ENCODE results near the gene RBM15.
A peak's percentile ranks its signal among the peaks of the same experiment; 100 is the strongest.

The RBM15 gene

GRCh38 chr1:110355321-110355720, 16.1 kb downstream of the RBM15 start:
- no peak for DNase-seq

DNA sequence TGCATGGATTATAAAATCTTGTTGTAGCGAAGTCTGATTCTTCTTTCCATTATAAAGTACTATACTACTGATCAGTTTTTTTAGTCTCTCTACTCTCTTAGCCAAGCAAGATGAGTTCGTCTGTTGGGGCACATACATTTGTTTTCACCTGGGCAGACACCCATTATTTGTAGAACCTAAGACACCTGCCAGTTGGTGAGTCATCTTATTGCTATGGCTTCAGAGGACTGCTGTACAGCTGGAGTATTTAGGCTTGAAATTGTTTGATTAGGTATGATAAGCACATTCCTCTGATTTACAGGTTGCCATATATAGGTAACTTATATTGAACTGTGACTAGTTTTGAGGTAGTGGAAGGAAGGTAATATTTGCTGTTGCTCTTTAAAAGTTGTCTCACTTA, 17.2 kb downstream of the RBM15 start:
- DNase-seq: no peak

DNA sequence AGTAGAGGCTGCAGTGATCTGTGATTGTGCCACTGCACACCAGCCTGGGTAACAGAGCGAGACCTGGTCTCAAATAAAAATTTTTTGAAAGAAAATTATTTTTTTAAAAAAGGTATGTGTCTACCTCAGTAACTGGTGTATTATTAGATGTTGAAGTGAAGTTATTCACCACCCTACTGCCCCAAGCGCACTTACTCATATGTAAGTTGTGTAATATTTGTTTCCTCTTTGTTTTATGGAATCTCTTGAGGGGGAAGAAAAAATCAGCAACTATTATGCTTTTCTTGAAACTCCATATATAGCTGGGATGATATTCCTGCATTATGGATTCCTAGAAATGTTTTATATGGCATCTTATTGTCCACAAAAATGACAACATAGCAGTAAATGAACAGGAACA, 21.3 kb downstream of the RBM15 start:
- DNase-seq: peak; percentile 21

GRCh38 chr1:110361856-110362255, 22.7 kb downstream of the RBM15 start:
- no peak for DNase-seq

DNA sequence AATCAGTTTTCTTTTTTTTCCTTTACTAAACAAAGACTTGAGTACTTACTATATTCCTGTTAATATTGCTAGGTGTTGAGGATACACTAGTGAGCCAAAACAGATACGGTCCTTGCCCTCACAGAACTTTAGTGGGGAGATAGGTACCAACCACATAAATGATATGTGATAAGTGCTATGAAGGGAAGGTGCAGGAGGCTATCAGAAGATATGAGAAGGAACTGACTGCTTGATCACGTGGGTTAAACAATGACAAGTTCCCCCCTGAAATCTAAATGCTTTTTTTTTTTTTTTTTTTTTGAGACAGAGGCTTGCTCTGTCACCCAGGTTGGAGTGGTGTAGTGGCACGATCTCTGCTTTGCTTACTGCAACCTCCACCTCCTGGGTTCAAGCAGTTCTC, 25.0 kb downstream of the RBM15 start:
- no peak for DNase-seq

GRCh38 chr1:110370827-110371226, 31.6 kb downstream of the RBM15 start:
- no peak for DNase-seq

- DNase-seq: no peak
Observed at GRCh38 chr1:110375490-110375889, 36.3 kb downstream of the RBM15 start.

DNA sequence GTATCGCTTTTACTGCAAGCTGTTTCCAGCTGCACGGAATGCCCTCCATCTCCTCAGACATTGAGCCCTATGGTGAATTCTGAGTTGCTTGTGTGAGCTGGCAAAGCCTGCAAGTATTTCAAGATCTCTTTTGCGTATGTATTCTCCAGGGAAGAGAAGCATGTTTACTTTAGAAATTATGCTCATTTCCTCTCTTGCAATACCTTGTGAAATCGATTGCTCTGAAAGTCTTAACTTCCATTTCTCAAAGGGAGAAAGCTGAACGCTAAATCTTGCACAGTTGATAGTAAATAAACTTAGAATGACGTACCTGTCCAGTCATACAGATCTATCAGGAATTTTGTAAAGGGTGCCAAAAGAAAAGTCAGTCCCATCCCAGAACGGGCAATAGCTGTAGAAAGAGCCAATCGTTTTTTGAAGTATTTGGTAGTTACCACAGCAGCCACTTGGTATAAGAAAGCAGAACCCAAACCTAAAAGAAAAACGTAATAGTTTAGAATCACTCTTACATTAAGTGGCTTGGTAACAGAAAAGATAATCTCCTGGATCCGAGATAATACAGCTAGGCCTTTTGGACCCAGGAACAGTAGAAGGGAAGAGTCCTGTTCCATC, 41.6 kb downstream of the RBM15 start:
- DNase-seq: peak; percentile 70

DNA sequence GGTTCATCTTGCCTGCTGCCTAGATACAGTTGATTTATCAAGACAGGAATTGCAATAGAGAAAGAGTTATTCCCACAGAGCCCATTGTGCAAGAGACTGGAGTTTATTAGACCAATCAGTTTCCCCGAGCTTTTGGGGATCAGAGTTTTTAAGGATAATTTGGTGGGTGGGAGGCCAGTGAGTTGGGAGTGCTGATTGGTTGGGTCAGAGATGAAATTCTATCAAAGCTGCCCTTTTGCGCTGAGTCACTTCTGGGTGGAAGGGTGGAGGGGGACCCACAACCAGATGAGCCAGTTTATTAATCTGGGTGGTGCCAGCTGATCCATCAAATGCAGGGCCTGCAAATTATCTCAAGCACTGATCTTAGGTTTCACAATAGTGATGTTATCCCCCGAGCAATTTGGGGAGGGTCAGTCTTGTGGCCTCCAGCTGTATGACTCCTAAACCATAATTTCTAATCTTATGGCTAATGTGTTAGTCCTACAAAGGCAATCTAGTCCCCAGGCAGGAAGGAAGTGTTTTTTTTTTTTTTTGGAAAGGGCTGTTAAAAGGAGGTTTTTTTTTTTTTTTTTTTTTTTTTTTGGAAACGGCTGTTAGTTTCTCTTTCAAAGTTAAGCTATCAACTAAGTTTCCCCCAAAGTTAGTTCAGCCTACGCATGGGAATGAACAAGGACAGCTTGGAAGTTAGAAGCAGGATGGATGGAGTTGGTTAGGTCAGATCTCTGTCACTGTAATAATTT, 44.2 kb downstream of the RBM15 start:
- DNase-seq: peak; percentile 27

DNA sequence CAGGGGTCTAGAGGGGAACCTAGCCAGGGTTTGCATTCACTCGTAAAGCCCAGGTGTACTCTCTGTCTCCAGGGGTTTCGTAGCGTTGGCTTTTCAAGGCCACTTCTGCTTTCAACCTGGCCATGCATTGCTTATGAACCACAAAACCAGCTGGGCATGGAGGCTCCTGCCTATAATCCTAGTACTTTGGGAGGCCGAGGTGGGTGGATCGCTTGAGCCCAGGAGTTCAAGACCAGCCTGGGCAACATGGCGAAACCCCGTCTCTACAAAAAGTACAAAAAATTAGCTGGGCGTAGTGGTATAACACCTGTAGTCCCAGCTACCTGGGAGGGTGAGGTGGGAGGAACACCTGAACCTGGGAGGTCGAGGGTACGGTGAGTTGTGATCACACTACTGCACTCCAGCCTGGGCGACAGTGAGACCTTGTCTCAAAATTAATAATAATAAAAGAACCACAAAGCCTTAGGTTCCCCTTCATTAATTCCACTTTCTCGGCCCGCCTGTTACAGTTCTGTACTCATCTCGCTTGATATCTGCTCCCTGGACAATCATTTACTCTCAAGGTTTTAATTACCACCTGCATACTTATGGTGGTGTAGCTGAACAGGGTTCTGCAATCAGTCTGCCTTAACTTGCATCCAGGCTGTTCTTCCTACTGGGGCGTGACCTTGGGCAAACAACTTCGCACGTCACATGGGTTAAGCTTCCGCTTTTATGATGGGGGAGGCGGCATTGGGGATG, 45.6 kb downstream of the RBM15 start:
- DNase-seq: peak; percentile 5

DNA sequence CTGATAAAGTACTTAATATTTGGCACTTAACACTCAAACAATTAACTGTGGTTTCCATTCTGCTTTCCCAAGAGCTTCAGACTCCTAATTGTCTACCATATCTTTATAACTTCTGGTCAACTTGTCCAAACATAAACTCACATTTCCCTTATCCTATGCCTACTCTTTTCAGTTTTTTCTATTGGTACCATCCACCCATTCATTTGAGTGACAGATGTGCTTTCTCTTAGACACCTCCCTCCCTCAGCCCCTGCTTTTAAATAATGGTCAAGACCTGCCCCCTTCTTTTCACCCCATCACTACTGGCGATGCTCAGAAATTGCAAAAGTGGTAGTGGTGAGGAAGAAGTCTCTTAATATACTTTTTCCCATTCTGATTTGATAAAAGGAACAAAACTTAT, 46.2 kb downstream of the RBM15 start:
- no peak for DNase-seq

- DNase-seq: no peak
Observed at GRCh38 chr1:110387048-110387754, 48.0 kb downstream of the RBM15 start.

DNA sequence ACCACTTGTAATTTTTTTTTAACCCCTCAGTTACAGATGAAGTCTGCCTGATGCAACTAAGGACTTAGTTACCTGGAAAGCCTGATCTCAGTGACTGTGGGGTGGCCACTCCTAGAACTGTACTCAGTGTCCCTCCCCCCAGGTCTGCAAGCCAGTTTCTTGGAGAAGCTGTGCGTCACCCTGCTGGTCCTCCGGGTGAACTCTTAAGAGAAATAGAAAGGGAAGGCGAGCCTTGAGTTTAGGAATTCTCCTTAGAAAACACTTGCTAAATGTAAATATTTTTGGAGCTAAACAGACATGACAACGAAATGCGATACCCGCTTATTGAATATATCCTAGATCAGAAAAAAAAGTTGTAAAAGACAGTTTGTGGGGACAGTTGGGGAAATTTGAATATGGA, 50.9 kb downstream of the RBM15 start:
- no peak for DNase-seq

DNA sequence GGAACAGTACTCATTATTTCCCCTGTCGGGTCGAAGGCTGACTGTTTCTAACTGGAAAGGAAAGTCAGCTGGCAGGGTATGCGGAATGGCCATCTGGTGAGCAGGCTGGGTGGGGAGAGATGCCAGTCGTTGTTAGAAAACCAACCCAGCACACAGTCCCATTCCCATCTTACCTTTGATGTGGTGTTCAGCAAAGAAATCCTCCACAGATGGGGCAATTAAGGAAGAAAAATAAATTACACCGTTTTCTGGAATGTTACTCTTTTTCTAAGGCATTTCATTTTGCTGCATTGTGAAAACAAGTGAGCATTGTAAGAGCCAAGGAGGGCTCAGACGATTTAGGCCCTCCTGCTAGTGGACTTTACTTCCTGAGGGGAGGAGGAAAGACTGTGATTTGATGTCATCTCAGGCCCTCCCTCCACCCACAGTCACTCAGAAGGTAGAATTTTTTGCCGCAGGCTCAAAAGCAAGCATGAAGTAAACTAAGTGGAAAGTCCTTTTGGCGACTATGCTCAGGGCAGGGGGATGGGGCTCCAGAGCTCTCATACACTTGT, 51.6 kb downstream of the RBM15 start, which contains the start of gene SLC16A4:
TSS of gene SLC16A4 (minus strand) at position 335 of the 554 bp plus-strand sequence. CDS start 1,703 bp downstream, outside the sequence.
- DNase-seq: no peak

DNA sequence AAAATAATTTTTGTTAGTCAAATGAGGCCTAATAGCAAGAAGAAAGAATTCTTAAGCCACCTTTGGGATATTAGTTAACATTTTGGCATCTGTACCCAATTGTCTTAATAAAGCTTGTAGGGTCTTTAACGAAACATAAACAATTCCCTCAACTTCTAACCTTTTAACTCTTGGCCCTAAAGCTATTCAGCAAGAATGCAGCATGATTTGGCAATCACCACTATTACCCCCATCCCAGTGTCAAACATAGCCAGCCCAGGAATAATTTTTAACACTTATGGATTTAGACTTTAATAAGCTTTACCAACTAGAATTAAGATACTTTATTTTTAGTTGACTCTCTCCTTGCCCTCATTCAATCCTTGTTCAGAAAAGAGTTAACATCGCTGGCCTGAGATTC, 54.1 kb downstream of the RBM15 start:
- no peak for DNase-seq

DNA sequence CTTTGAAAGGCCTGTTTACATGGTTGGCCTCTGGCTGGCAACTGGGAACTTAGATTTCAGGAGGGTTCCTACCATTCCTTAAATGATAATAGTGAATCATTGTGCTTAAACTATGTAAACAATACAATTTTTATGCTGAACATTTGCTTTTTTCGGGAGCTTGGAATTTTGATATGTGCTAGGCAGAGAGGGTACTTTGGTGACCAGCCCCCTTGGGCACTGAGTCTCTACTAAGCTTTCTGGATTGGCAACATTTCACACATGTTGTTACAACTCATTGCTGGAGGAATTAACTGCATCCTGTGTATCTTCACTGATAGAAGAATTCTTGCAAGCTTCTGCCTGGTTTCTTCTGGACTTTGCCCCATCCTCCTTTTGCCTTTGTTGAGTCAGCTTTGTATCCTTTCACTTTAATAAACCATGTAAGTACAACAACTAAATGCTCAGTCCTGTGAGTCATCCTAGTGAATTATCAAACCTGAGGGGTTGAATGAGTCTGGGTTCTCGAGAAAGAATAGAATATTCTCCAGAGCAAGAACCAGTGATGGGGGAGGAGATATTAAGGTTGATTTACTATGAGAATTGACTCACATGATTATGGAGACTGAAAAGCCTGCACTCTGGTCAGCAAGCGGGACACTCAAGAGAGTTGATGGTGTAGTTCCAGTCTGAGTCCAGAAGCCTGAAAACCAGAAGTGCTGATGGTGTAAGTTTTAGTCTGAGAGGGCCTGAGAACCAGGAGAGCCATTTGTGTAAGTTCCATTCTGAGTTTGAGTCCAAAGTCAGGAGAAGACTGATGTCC, 54.7 kb downstream of the RBM15 start:
- DNase-seq: no peak

DNA sequence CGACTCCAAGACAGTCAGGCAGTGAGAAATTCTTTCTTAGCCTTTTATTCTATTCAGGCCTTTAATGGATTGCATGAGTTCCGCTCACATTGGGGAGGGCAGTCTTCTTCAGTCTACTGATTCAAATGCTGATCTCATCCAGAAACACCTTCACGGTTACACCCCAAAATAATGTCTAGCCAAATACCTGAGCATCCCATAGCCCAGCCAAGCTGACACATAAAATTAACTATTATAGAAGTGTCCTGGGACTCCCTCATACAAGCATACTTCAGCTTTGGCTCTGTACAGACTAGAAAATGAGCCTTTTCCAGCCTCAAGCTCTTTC, 55.3 kb downstream of the RBM15 start:
- DNase-seq: no peak

All from MV-4-11 (cell line).